Activated CD4-positive, alpha-beta memory T cell treated with anti-CD3 and anti-CD28 coated beads, Interleukin-2, amount 10 ng/mL, durations not matched to agents 7 days and 5 days (primary cell): ENCODE measurements around the gene IMMP2L. TPM values are rescaled to one million over a fixed set of nuclear protein-coding genes. Genes with fewer than 3 reads are reported as not detected.
"Not testable (repeated sequence)": the region's sequence is repeated elsewhere in the genome, so short reads cannot be mapped to it uniquely, and the experiment has no call there.

Experiments
- CTCF ChIA-PET: fragments of 350-600 bp; sonication (Branson Sonifier 250); formaldehyde crosslinking; loops from one replicate; lab custom pipeline; 2021; ENCODE audit warnings: antibody characterized with exemption, inconsistent platforms; lab: Charles Lee
- POLR2A ChIA-PET: fragments of 350-600 bp; sonication (Branson Sonifier 250); formaldehyde crosslinking; loops from one replicate; lab custom pipeline; 2021; ENCODE audit warnings: antibody characterized with exemption; lab: Charles Lee
- DNase-seq: peaks from one replicate; pipeline ENCODE4 v3.0.0-alpha.2; 2020
- H3K27ac Mint-ChIP-seq: one replicate; pipeline ENCODE4 v1.8.0; 2021; ENCODE audit warnings: mild to moderate bottlenecking, mixed read lengths
- H3K27me3 Mint-ChIP-seq: one replicate; pipeline ENCODE4 v1.8.0; 2021; ENCODE audit warnings: mixed read lengths
- H3K36me3 Mint-ChIP-seq: one replicate; pipeline ENCODE4 v1.8.0; 2021; ENCODE audit warnings: low read depth, mixed read lengths
- H3K4me1 Mint-ChIP-seq: one replicate; pipeline ENCODE4 v1.8.0; 2021; ENCODE audit warnings: mixed read lengths
- H3K4me3 Mint-ChIP-seq: one replicate; pipeline ENCODE4 v1.8.0; 2021; ENCODE audit warnings: mild to moderate bottlenecking, mixed read lengths
- H3K9me3 Mint-ChIP-seq: one replicate; pipeline ENCODE4 v1.8.0; 2021; ENCODE audit warnings: mixed read lengths
- total RNA-seq, 2 experiments: library from RNA; stranded (reverse); gene quantifications; one replicate each; pipeline ENCODE4 v1.2.3, GENCODE V29; 2021

The IMMP2L gene
- total RNA-seq, 2 experiments from 2014 or later: 5.9 to 7.6 TPM

- Mint-ChIP-seq H3K27ac (no peak overlapping the region), H3K36me3 (no peaks in the 10 kb centered on the region), H3K4me1 (no peaks in the 10 kb centered on the region), H3K4me3 (no peak overlapping the region), H3K9me3 (no peaks in the 10 kb centered on the region), H3K27me3 (no peaks in the 10 kb centered on the region)
- no peak for DNase-seq
- ChIA-PET POLR2A (no interaction called here), CTCF (no interaction called here)
Measured at GRCh38 chr7:111308691-111309090, 253.6 kb downstream of the IMMP2L start.

GRCh38 chr7:111301891-111302290, 260.4 kb downstream of the IMMP2L start:
- no peak overlapping the region for H3K27ac Mint-ChIP-seq
- DNase-seq: no peak
- no peaks in the 10 kb centered on the region for H3K9me3 Mint-ChIP-seq
- H3K36me3 Mint-ChIP-seq: no peaks in the 10 kb centered on the region
- H3K4me3 Mint-ChIP-seq: no peak overlapping the region
- POLR2A ChIA-PET: no interaction called here
- no peaks in the 10 kb centered on the region for H3K4me1 Mint-ChIP-seq
- CTCF ChIA-PET: no interaction called here
- no peaks in the 10 kb centered on the region for H3K27me3 Mint-ChIP-seq

- Mint-ChIP-seq H3K4me1 (no peaks in the 10 kb centered on the region), H3K9me3 (no peaks in the 10 kb centered on the region), H3K4me3 (no peak overlapping the region), H3K27me3 (no peaks in the 10 kb centered on the region), H3K36me3 (no peaks in the 10 kb centered on the region), H3K27ac (no peak overlapping the region)
- DNase-seq: no peak
- CTCF ChIA-PET: no interaction called here
- POLR2A ChIA-PET: no interaction called here
Measured at GRCh38 chr7:111294494-111294893, 267.8 kb downstream of the IMMP2L start.

GRCh38 chr7:111292026-111292470, 270.2 kb downstream of the IMMP2L start:
- POLR2A ChIA-PET: no interaction called here
- CTCF ChIA-PET: no interaction called here
- H3K4me1 Mint-ChIP-seq: no peaks in the 10 kb centered on the region
- no peak overlapping the region for H3K27ac Mint-ChIP-seq
- H3K27me3 Mint-ChIP-seq: no peaks in the 10 kb centered on the region
- peaks cover 5% of the 10 kb centered on the region for H3K9me3 Mint-ChIP-seq
- H3K36me3 Mint-ChIP-seq: no peaks in the 10 kb centered on the region
- no peak for DNase-seq
- H3K4me3 Mint-ChIP-seq: no peak overlapping the region

- H3K36me3 Mint-ChIP-seq: no peaks in the 10 kb centered on the region
- no peak for DNase-seq
- ChIA-PET POLR2A (no interaction called here), CTCF (interaction anchor here (0.6 kb wide), 1 partner anchor 436 kb away, joined by 4 read pairs; no protein-coding TSS in a partner anchor)
- no peak overlapping the region for H3K27ac Mint-ChIP-seq
- no peaks in the 10 kb centered on the region for H3K4me1 Mint-ChIP-seq
- H3K27me3 Mint-ChIP-seq: no peaks in the 10 kb centered on the region
- H3K4me3 Mint-ChIP-seq: no peak overlapping the region
- H3K9me3 Mint-ChIP-seq: peaks cover 5% of the 10 kb centered on the region
Measured at GRCh38 chr7:111290982-111291381, 271.3 kb downstream of the IMMP2L start.

GRCh38 chr7:111290419-111290818, 271.9 kb downstream of the IMMP2L start:
- H3K27me3 Mint-ChIP-seq: no peaks in the 10 kb centered on the region
- H3K27ac Mint-ChIP-seq: no peak overlapping the region
- DNase-seq: no peak
- H3K4me3 Mint-ChIP-seq: no peak overlapping the region
- ChIA-PET CTCF (interaction anchor here (0.6 kb wide), 1 partner anchor 435 kb away, joined by 4 read pairs; no protein-coding TSS in a partner anchor), POLR2A (no interaction called here)
- no peaks in the 10 kb centered on the region for H3K4me1 Mint-ChIP-seq
- H3K36me3 Mint-ChIP-seq: no peaks in the 10 kb centered on the region
- peaks cover 5% of the 10 kb centered on the region for H3K9me3 Mint-ChIP-seq

GRCh38 chr7:111288441-111288840, 273.9 kb downstream of the IMMP2L start:
- H3K4me3 Mint-ChIP-seq, DNase-seq, H3K27me3 Mint-ChIP-seq, H3K4me1 Mint-ChIP-seq, H3K27ac Mint-ChIP-seq, POLR2A ChIA-PET, H3K36me3 Mint-ChIP-seq, CTCF ChIA-PET, H3K9me3 Mint-ChIP-seq: not testable (repeated sequence)

- no peaks in the 10 kb centered on the region for H3K4me1 Mint-ChIP-seq
- CTCF ChIA-PET: no interaction called here
- no peaks in the 10 kb centered on the region for H3K27me3 Mint-ChIP-seq
- no peak overlapping the region for H3K4me3 Mint-ChIP-seq
- peaks cover 10% of the 10 kb centered on the region for H3K9me3 Mint-ChIP-seq
- POLR2A ChIA-PET: no interaction called here
- no peaks in the 10 kb centered on the region for H3K36me3 Mint-ChIP-seq
- H3K27ac Mint-ChIP-seq: no peak overlapping the region
- no peak for DNase-seq
Measured at GRCh38 chr7:111282626-111283025, 279.7 kb downstream of the IMMP2L start.

GRCh38 chr7:111274857-111275256, 287.4 kb downstream of the IMMP2L start:
- ChIA-PET CTCF (no interaction called here), POLR2A (no interaction called here)
- no peaks in the 10 kb centered on the region for H3K4me1 Mint-ChIP-seq
- no peak for DNase-seq
- H3K9me3 Mint-ChIP-seq: peaks cover 7% of the 10 kb centered on the region
- no peak overlapping the region for H3K4me3 Mint-ChIP-seq
- no peaks in the 10 kb centered on the region for H3K27me3 Mint-ChIP-seq
- peaks cover 3% of the 10 kb centered on the region for H3K36me3 Mint-ChIP-seq
- H3K27ac Mint-ChIP-seq: no peak overlapping the region

GRCh38 chr7:111272092-111272491, 290.2 kb downstream of the IMMP2L start:
- Mint-ChIP-seq H3K4me3 (no peak overlapping the region), H3K27ac (no peak overlapping the region), H3K4me1 (no peaks in the 10 kb centered on the region), H3K27me3 (no peaks in the 10 kb centered on the region), H3K9me3 (peaks cover 5% of the 10 kb centered on the region), H3K36me3 (peaks cover 3% of the 10 kb centered on the region)
- POLR2A ChIA-PET: no interaction called here
- DNase-seq: no peak
- CTCF ChIA-PET: no interaction called here

GRCh38 chr7:111270794-111271193, 291.5 kb downstream of the IMMP2L start:
- H3K4me1 Mint-ChIP-seq, CTCF ChIA-PET, DNase-seq, H3K9me3 Mint-ChIP-seq, POLR2A ChIA-PET, H3K4me3 Mint-ChIP-seq, H3K27me3 Mint-ChIP-seq, H3K27ac Mint-ChIP-seq, H3K36me3 Mint-ChIP-seq: not testable (repeated sequence)

GRCh38 chr7:111268941-111269340, 293.4 kb downstream of the IMMP2L start:
- Mint-ChIP-seq H3K36me3 (peaks cover 3% of the 10 kb centered on the region), H3K4me3 (no peak overlapping the region), H3K4me1 (no peaks in the 10 kb centered on the region), H3K9me3 (peaks cover 5% of the 10 kb centered on the region), H3K27me3 (no peaks in the 10 kb centered on the region), H3K27ac (no peak overlapping the region)
- ChIA-PET POLR2A (no interaction called here), CTCF (no interaction called here)
- DNase-seq: no peak

GRCh38 chr7:111266613-111267012, 295.7 kb downstream of the IMMP2L start:
- H3K4me1 Mint-ChIP-seq: no peaks in the 10 kb centered on the region
- CTCF ChIA-PET: interaction anchor here (0.7 kb wide), 1 partner anchor 1028 kb away, joined by 3 read pairs; no protein-coding TSS in a partner anchor
- no peak overlapping the region for H3K27ac Mint-ChIP-seq
- no peak overlapping the region for H3K4me3 Mint-ChIP-seq
- POLR2A ChIA-PET: no interaction called here
- H3K27me3 Mint-ChIP-seq: no peaks in the 10 kb centered on the region
- H3K36me3 Mint-ChIP-seq: no peaks in the 10 kb centered on the region
- DNase-seq: no peak
- peaks cover 2% of the 10 kb centered on the region for H3K9me3 Mint-ChIP-seq

GRCh38 chr7:111265394-111265793, 296.9 kb downstream of the IMMP2L start:
- no peak overlapping the region for H3K27ac Mint-ChIP-seq
- DNase-seq: no peak
- no peaks in the 10 kb centered on the region for H3K4me1 Mint-ChIP-seq
- ChIA-PET POLR2A (no interaction called here), CTCF (no interaction called here)
- H3K4me3 Mint-ChIP-seq: no peak overlapping the region
- no peaks in the 10 kb centered on the region for H3K36me3 Mint-ChIP-seq
- no peaks in the 10 kb centered on the region for H3K9me3 Mint-ChIP-seq
- H3K27me3 Mint-ChIP-seq: no peaks in the 10 kb centered on the region
